RWPE1 (cell line): ENCODE data around the gene ANTXR1.

Experiments used
- CTCF ChIA-PET: fragments of 350-600 bp; sonication (Branson Sonifier 250); formaldehyde crosslinking; extraction: SDS; loops from one replicate; lab custom pipeline; 2021; lab: Yijun Ruan, JAX
- POLR2A ChIA-PET: fragments of 400-600 bp; formaldehyde crosslinking; extraction: SDS; loops from one replicate; lab custom pipeline; 2020; ENCODE audit warnings: antibody characterized with exemption; ENCODE audit not compliant: low non-redundant PET; lab: Yijun Ruan, JAX
- DNase-seq: peaks from one replicate; pipeline ENCODE4 v3.0.0; 2012; ENCODE audit warnings: low spot score
- H3K27ac ChIP-seq: fragments of 450-650 bp; 2 replicates; pipeline ENCODE4 v1.5.1; 2017
- CTCF ChIP-seq: fragments of 450-650 bp; conservative IDR thresholded peaks from 2 replicates; pipeline ENCODE4 v1.5.1; 2017; ENCODE audit warnings: low read depth, mild to moderate bottlenecking

ANTXR1 gene

GRCh38 chr2:69166465-69166811 lies 153.5 kb downstream of the ANTXR1 start:
- DNase-seq: no peak
- H3K27ac ChIP-seq: no peak overlapping the region
- no peak for TF ChIP-seq CTCF
- ChIA-PET CTCF (interaction anchor here (0.7 kb wide), 1 partner anchor 986 kb away, joined by 3 read pairs; no protein-coding TSS in a partner anchor), POLR2A (no interaction called here)

- H3K27ac ChIP-seq: no peak overlapping the region
- TF ChIP-seq CTCF: no peak
- no peak for DNase-seq
- ChIA-PET POLR2A (no interaction called here), CTCF (interaction anchor here (0.7 kb wide), 1 partner anchor 986 kb away, joined by 3 read pairs; no protein-coding TSS in a partner anchor)
Measured at GRCh38 chr2:69166812-69167468, 154.0 kb downstream of the ANTXR1 start.

- CTCF ChIA-PET: no interaction called here
- no peak overlapping the region for H3K27ac ChIP-seq
- POLR2A ChIA-PET: no interaction called here
- no peak for DNase-seq
- no peak for TF ChIP-seq CTCF
Measured at GRCh38 chr2:69167469-69167822, 154.5 kb downstream of the ANTXR1 start.

- ChIA-PET CTCF (no interaction called here), POLR2A (no interaction called here)
- H3K27ac ChIP-seq: no peak overlapping the region
Measured at GRCh38 chr2:69168144-69168813, 155.3 kb downstream of the ANTXR1 start.

GRCh38 chr2:69168950-69169654 lies 156.1 kb downstream of the ANTXR1 start:
- ChIA-PET CTCF (no interaction called here), POLR2A (no interaction called here)
- H3K27ac ChIP-seq: no peak overlapping the region
- TF ChIP-seq CTCF: no peak
- DNase-seq: no peak

More at GRCh38 chr2:69168144-69168813, 155.3 kb downstream of the ANTXR1 start:
- no peak for TF ChIP-seq CTCF
- DNase-seq: no peak

- POLR2A ChIA-PET: no interaction called here
- DNase-seq: no peak
Measured at GRCh38 chr2:69169655-69170389, 156.8 kb downstream of the ANTXR1 start.

More at GRCh38 chr2:69169655-69170389, 156.8 kb downstream of the ANTXR1 start:
- no peak overlapping the region for H3K27ac ChIP-seq
- TF ChIP-seq CTCF: no peak
- CTCF ChIA-PET: no interaction called here
